HUDEP-2 (cell line): ENCODE measurements around the gene PLAAT5.

ENCODE experiments used
- DNase-seq, 76 experiments: peaks; one replicate each; lab custom pipeline; 2025; ENCODE audit not compliant: unreplicated experiment in 76 of 76; lab: John Stamatoyannopoulos, UW

The PLAAT5 gene

GRCh38 chr11:63516109-63516508 is 25.1 kb upstream of the PLAAT5 start:
- no peak for DNase-seq

GRCh38 chr11:63512816-63513215 is 21.8 kb upstream of the PLAAT5 start:
- no peak for DNase-seq

GRCh38 chr11:63511048-63511748 is 20.2 kb upstream of the PLAAT5 start:
- no peak for DNase-seq

GRCh38 chr11:63510360-63511047 is 19.5 kb upstream of the PLAAT5 start:
- DNase-seq = no peak

GRCh38 chr11:63508745-63509144 is 17.8 kb upstream of the PLAAT5 start:
- DNase-seq = no peak

- peak in 58 of 76 experiments; percentile 4 to 79 (median 44) for DNase-seq
These were observed 17.0 kb upstream of the PLAAT5 start for GRCh38 chr11:63508009-63508408.

GRCh38 chr11:63507511-63507910 is 16.5 kb upstream of the PLAAT5 start:
- no peak for DNase-seq

- DNase-seq = no peak
These were observed 15.9 kb upstream of the PLAAT5 start for GRCh38 chr11:63506876-63507275.

- DNase-seq = peak in 5 of 76 experiments; percentile 7 to 20 (median 15)
These were observed 15.0 kb upstream of the PLAAT5 start, which contains the start of gene LGALS12 for GRCh38 chr11:63505857-63506528. TSS of gene LGALS12 (plus strand) at chr11:63506084. CDS start at chr11:63506459, 375 bp downstream.

GRCh38 chr11:63504933-63505586 is 14.1 kb upstream of the PLAAT5 start:
- no peak for DNase-seq

- no peak for DNase-seq
These were observed 13.1 kb upstream of the PLAAT5 start for GRCh38 chr11:63504054-63504453.

GRCh38 chr11:63503492-63503891 is 12.5 kb upstream of the PLAAT5 start:
- no peak for DNase-seq

- DNase-seq = peak in 2 of 76 experiments; percentile 6 to 11
These were observed 11.4 kb upstream of the PLAAT5 start for GRCh38 chr11:63502252-63502820.

- DNase-seq = no peak
These were observed 10.3 kb upstream of the PLAAT5 start for GRCh38 chr11:63501236-63501635.

GRCh38 chr11:63499874-63500273 is 8.9 kb upstream of the PLAAT5 start:
- DNase-seq = no peak

- no peak for DNase-seq
These were observed 4.0 kb upstream of the PLAAT5 start for GRCh38 chr11:63494975-63495374.

GRCh38 chr11:63493127-63493526 is 2.2 kb upstream of the PLAAT5 start:
- no peak for DNase-seq

- DNase-seq = no peak
These were observed 1.5 kb upstream of the PLAAT5 start for GRCh38 chr11:63492441-63492840.

- DNase-seq = peak in 27 of 76 experiments; percentile 6 to 69 (median 29)
These were observed 837 bp upstream of the PLAAT5 start for GRCh38 chr11:63491636-63492372.

GRCh38 chr11:63491240-63491587 is 247 bp upstream of the PLAAT5 start:
- peak in 1 of 76 experiments; percentile 42 for DNase-seq
